Trophoblast cell (in vitro differentiated cells and primary cell): ENCODE results near the gene CFTR.
A peak's percentile ranks its signal among the peaks of the same experiment; 100 is the strongest.

Experiments used
- DNase-seq, 2 donors: peaks; one replicate each; pipeline ENCODE4 v3.0.0-alpha.2; 2016
- H2AFZ ChIP-seq: 2 replicates; pipeline ENCODE4 v1.6.1; 2013; ENCODE audit warnings: low read length, moderate library complexity, mild to moderate bottlenecking; ENCODE audit not compliant: insufficient read depth, poor library complexity
- H2AK5ac ChIP-seq: 2 replicates; pipeline ENCODE4 v1.6.1; 2013; ENCODE audit warnings: mild to moderate bottlenecking, low read length
- H2BK120ac ChIP-seq: 2 replicates; pipeline ENCODE4 v1.6.1; 2013; ENCODE audit warnings: low read length, mild to moderate bottlenecking, moderate library complexity; ENCODE audit not compliant: insufficient read depth, poor library complexity
- H2BK12ac ChIP-seq: 2 replicates; pipeline ENCODE4 v1.6.1; 2013; ENCODE audit warnings: mild to moderate bottlenecking, low read length, moderate library complexity
- H2BK5ac ChIP-seq: 2 replicates; pipeline ENCODE4 v1.6.1; 2013; ENCODE audit warnings: low read length, low read depth, moderate library complexity, mild to moderate bottlenecking; ENCODE audit not compliant: poor library complexity
- H3K14ac ChIP-seq: 2 replicates; pipeline ENCODE4 v1.6.1; 2013; ENCODE audit warnings: mild to moderate bottlenecking, low read length
- H3K18ac ChIP-seq: 2 replicates; pipeline ENCODE4 v1.6.1; 2013; ENCODE audit warnings: mild to moderate bottlenecking, low read length
- H3K23ac ChIP-seq: 2 replicates; pipeline ENCODE4 v1.6.1; 2013; ENCODE audit warnings: low read length
- H3K27ac ChIP-seq: 2 replicates; pipeline ENCODE4 v1.5.1; 2013; ENCODE audit warnings: low read depth, mild to moderate bottlenecking, inconsistent platforms, low read length, moderate library complexity
- H3K27me3 ChIP-seq: 2 replicates; pipeline ENCODE4 v1.6.1; 2013; ENCODE audit warnings: inconsistent platforms, mild to moderate bottlenecking, low read length, moderate library complexity; ENCODE audit not compliant: insufficient read depth
- H3K36me3 ChIP-seq, 2 experiments: 1 replicate in 1 of 2; 2 replicates in 1 of 2; pipeline ENCODE4 v1.6.1; 2013; ENCODE audit warnings: low read length in 2 of 2, mild to moderate bottlenecking in 2 of 2, moderate library complexity in 1 of 2; ENCODE audit not compliant: insufficient read depth in 2 of 2, control insufficient read depth in 1 of 2
- H3K4ac ChIP-seq: 2 replicates; pipeline ENCODE4 v1.6.1; 2013; ENCODE audit warnings: low read depth, mild to moderate bottlenecking, low read length, moderate library complexity
- H3K4me1 ChIP-seq, 2 experiments: 1 replicate in 1 of 2; 2 replicates in 1 of 2; pipeline ENCODE4 v1.6.1; 2013; ENCODE audit warnings: low read length in 2 of 2, mild to moderate bottlenecking in 2 of 2, moderate library complexity in 1 of 2; ENCODE audit not compliant: insufficient read depth in 2 of 2, control insufficient read depth in 1 of 2
- H3K4me2 ChIP-seq: 2 replicates; pipeline ENCODE4 v1.6.1; 2013; ENCODE audit warnings: inconsistent platforms, mild to moderate bottlenecking, low read length, moderate library complexity
- H3K4me3 ChIP-seq: 2 replicates; pipeline ENCODE4 v1.5.1; 2013; ENCODE audit warnings: mild to moderate bottlenecking, low read depth, low read length, inconsistent platforms
- H3K79me1 ChIP-seq: one replicate; pipeline ENCODE4 v1.6.1; 2013; ENCODE audit warnings: low read length
- H3K79me2 ChIP-seq: 2 replicates; pipeline ENCODE4 v1.6.1; 2013; ENCODE audit warnings: low read length, mild to moderate bottlenecking; ENCODE audit not compliant: control insufficient read depth, insufficient read depth, poor library complexity
- H3K9ac ChIP-seq: 2 replicates; pipeline ENCODE4 v1.6.1; 2013; ENCODE audit warnings: mild to moderate bottlenecking, low read length
- H3K9me3 ChIP-seq: 2 replicates; pipeline ENCODE4 v1.6.1; 2013; ENCODE audit warnings: low read depth, mild to moderate bottlenecking, control low read depth, inconsistent platforms, low read length; ENCODE audit not compliant: insufficient read depth
- H4K12ac ChIP-seq: 2 replicates; pipeline ENCODE4 v1.6.1; 2013; ENCODE audit warnings: low read depth, mild to moderate bottlenecking, low read length, moderate library complexity
- H4K8ac ChIP-seq: 2 replicates; pipeline ENCODE4 v1.6.1; 2013; ENCODE audit warnings: low read depth, mild to moderate bottlenecking, low read length, moderate library complexity
- H4K91ac ChIP-seq: one replicate; pipeline ENCODE4 v1.6.1; 2013; ENCODE audit warnings: low read depth, mild to moderate bottlenecking, low read length, moderate library complexity
- WGBS: extraction: QIAGEN DNeasy Blood & Tissue Kit; methylation state at CpG from one replicate; pipeline ENCODE4 v1.1.7; 2013; ENCODE audit warnings: missing lambda C conversion rate; ENCODE audit not compliant: insufficient read length, insufficient coverage; ENCODE audit errors: extremely low coverage; 5-methylcytosine and 5-hydroxymethylcytosine counted together

CFTR gene

GRCh38 chr7:117476557-117477215 is 3.1 kb upstream of the CFTR start:
- Histone ChIP-seq H3K4me3 (no peak overlapping the region), H3K23ac (no peak overlapping the region), H3K4me2 (no peak overlapping the region), H3K4me1 (peaks cover 0 to 3% of the 10 kb centered on the region in 2 experiments), H3K79me2 (no peaks in the 10 kb centered on the region), H3K36me3 (no peaks in the 10 kb centered on the region), H3K9ac (no peak overlapping the region), H2AK5ac (no peak overlapping the region), H3K27ac (no peak overlapping the region), H3K18ac (no peak overlapping the region), H3K27me3 (peaks cover 10% of the 10 kb centered on the region), H3K9me3 (no peaks in the 10 kb centered on the region), H4K12ac (no peak overlapping the region), H2AFZ (no peak overlapping the region), H2BK5ac (no peak overlapping the region), H3K14ac (no peak overlapping the region), H3K4ac (no peak overlapping the region), H2BK120ac (no peak overlapping the region), H3K79me1 (no peaks in the 10 kb centered on the region), H2BK12ac (no peak overlapping the region), H4K8ac (no peak overlapping the region), H4K91ac (no peak overlapping the region)
- peak in 1 of 2 donors; percentile 7 for DNase-seq
- WGBS: no CpG with 5 or more reads among the region's 4 CpGs

GRCh38 chr7:117478836-117479224 is 995 bp upstream of the CFTR start:
- H3K27me3 ChIP-seq: peaks cover 10% of the 10 kb centered on the region
- H3K27ac ChIP-seq: no peak overlapping the region
- H3K9me3 ChIP-seq: no peaks in the 10 kb centered on the region
- DNase-seq: peak in 1 of 2 donors; percentile 43
- no peak overlapping the region for H3K9ac ChIP-seq
- H2BK12ac ChIP-seq: no peak overlapping the region
- no peak overlapping the region for H3K23ac ChIP-seq
- no peak overlapping the region for H3K4ac ChIP-seq
- H3K4me1 ChIP-seq: peaks cover 0 to 3% of the 10 kb centered on the region in 2 experiments
- H3K79me2 ChIP-seq: no peaks in the 10 kb centered on the region
- H2AK5ac ChIP-seq: no peak overlapping the region
- peak overlapping the region; percentile 84 for H3K4me2 ChIP-seq
- H3K36me3 ChIP-seq: no peaks in the 10 kb centered on the region
- no peak overlapping the region for H4K91ac ChIP-seq
- no peak overlapping the region for H2BK5ac ChIP-seq
- no peak overlapping the region for H2AFZ ChIP-seq
- H3K4me3 ChIP-seq: no peak overlapping the region
- H3K18ac ChIP-seq: no peak overlapping the region
- no peak overlapping the region for H3K14ac ChIP-seq
- no peaks in the 10 kb centered on the region for H3K79me1 ChIP-seq
- H4K12ac ChIP-seq: no peak overlapping the region
- WGBS: no CpG with 5 or more reads among the region's 11 CpGs
- no peak overlapping the region for H2BK120ac ChIP-seq
- no peak overlapping the region for H4K8ac ChIP-seq

- H3K4me1 ChIP-seq: peaks cover 0 to 3% of the 10 kb centered on the region in 2 experiments
- H3K79me2 ChIP-seq: no peaks in the 10 kb centered on the region
- H3K27me3 ChIP-seq: peaks cover 10% of the 10 kb centered on the region
- H4K8ac ChIP-seq: no peak overlapping the region
- no peak overlapping the region for H4K91ac ChIP-seq
- H3K27ac ChIP-seq: no peak overlapping the region
- no peak overlapping the region for H2BK5ac ChIP-seq
- H2BK120ac ChIP-seq: no peak overlapping the region
- H2BK12ac ChIP-seq: no peak overlapping the region
- H3K9ac ChIP-seq: no peak overlapping the region
- no peaks in the 10 kb centered on the region for H3K79me1 ChIP-seq
- DNase-seq: no peak
- no peaks in the 10 kb centered on the region for H3K36me3 ChIP-seq
- peak overlapping the region; percentile 84 for H3K4me2 ChIP-seq
- no peak overlapping the region for H3K18ac ChIP-seq
- H2AFZ ChIP-seq: no peak overlapping the region
- H3K14ac ChIP-seq: no peak overlapping the region
- no peak overlapping the region for H2AK5ac ChIP-seq
- H3K23ac ChIP-seq: no peak overlapping the region
- H3K9me3 ChIP-seq: no peaks in the 10 kb centered on the region
- H3K4me3 ChIP-seq: peak overlapping the region; percentile 76
- 100% methylated on average over 1 of the region's 11 CpGs for WGBS
- H4K12ac ChIP-seq: no peak overlapping the region
- no peak overlapping the region for H3K4ac ChIP-seq
Observed at GRCh38 chr7:117480055-117480362, 184 bp downstream of the CFTR start.

- H4K8ac ChIP-seq: no peak overlapping the region
- H3K27ac ChIP-seq: no peak overlapping the region
- no peak overlapping the region for H3K9ac ChIP-seq
- no peaks in the 10 kb centered on the region for H3K36me3 ChIP-seq
- no peaks in the 10 kb centered on the region for H3K79me2 ChIP-seq
- no peak overlapping the region for H2BK5ac ChIP-seq
- H3K9me3 ChIP-seq: no peaks in the 10 kb centered on the region
- H2AK5ac ChIP-seq: no peak overlapping the region
- H4K91ac ChIP-seq: no peak overlapping the region
- no peak overlapping the region for H2AFZ ChIP-seq
- no peak overlapping the region for H3K4ac ChIP-seq
- peaks cover 0 to 3% of the 10 kb centered on the region in 2 experiments for H3K4me1 ChIP-seq
- no peak overlapping the region for H3K4me3 ChIP-seq
- peaks cover 10% of the 10 kb centered on the region for H3K27me3 ChIP-seq
- no CpG with 5 or more reads among the region's 2 CpGs for WGBS
- no peak overlapping the region for H4K12ac ChIP-seq
- H3K14ac ChIP-seq: no peak overlapping the region
- no peak overlapping the region for H2BK120ac ChIP-seq
- H2BK12ac ChIP-seq: no peak overlapping the region
- no peaks in the 10 kb centered on the region for H3K79me1 ChIP-seq
- H3K18ac ChIP-seq: no peak overlapping the region
- no peak overlapping the region for H3K23ac ChIP-seq
- DNase-seq: no peak
- H3K4me2 ChIP-seq: no peak overlapping the region
Observed at GRCh38 chr7:117480978-117481377, 1.2 kb downstream of the CFTR start.
